Testis (tissue), 3 donors: Measurements from ENCODE around the gene ARFRP1. TPM values are rescaled to one million over a fixed set of nuclear protein-coding genes. Genes with fewer than 3 reads are reported as not detected.

ENCODE experiments used
- DNase-seq: peaks from one replicate; pipeline ENCODE4 v3.0.0-alpha.2; 2019
- H3K27ac ChIP-seq, 2 donors: fragments of 200-600 bp; sonication (generic); one replicate each; pipeline ENCODE4 v1.5.1; 2019
- H3K27me3 ChIP-seq: fragments of 200-600 bp; sonication (generic); one replicate; pipeline ENCODE4 v1.5.1; 2019
- H3K36me3 ChIP-seq: fragments of 200-600 bp; sonication (generic); one replicate; pipeline ENCODE4 v1.5.1; 2017; ENCODE audit warnings: low read depth; ENCODE audit errors: missing control alignments
- H3K4me1 ChIP-seq: fragments of 200-600 bp; sonication (generic); one replicate; pipeline ENCODE4 v1.5.1; 2019
- H3K4me3 ChIP-seq, 2 donors: fragments of 200-600 bp; sonication (generic); one replicate each; pipeline ENCODE4 v1.5.1; 2017 to 2019
- H3K9me3 ChIP-seq: fragments of 200-600 bp; sonication (generic); one replicate; pipeline ENCODE4 v1.5.1; 2017
- CTCF ChIP-seq, 3 experiments: fragments of 450-650 bp in 2 of 3; fragments of 200-600 bp in 1 of 3; sonication (generic) in 1 of 3; IDR thresholded peaks; one replicate each; pipeline ENCODE4 v1.5.1; 2016 to 2019; ENCODE audit warnings: antibody characterized with exemption in 3 of 3, mild to moderate bottlenecking in 2 of 3, moderate library complexity in 1 of 3
- POLR2A ChIP-seq: fragments of 450-650 bp; IDR thresholded peaks from one replicate; pipeline ENCODE4 v1.6.1; 2017; ENCODE audit warnings: antibody characterized with exemption, mild to moderate bottlenecking, moderate library complexity
- WGBS, 2 donors: methylation state at CpG; one replicate each; pipeline ENCODE4 v1.1.5; 2018; 5-methylcytosine and 5-hydroxymethylcytosine counted together
- intact Hi-C: fragments of 100-400 bp; cut with DNase I; formaldehyde crosslinking; loops from one replicate; pipeline ENCODE4 v1.15.1; 2023; ENCODE audit warnings: low total_unique reads
- polyA plus RNA-seq: library from polyadenylated mRNA; stranded (reverse); fragments of 350-450 nt; fragmentation: Illumina TruSeq; extraction: RNeasy Lipid Tissue Mini Kit (QIAGEN cat#74804); gene quantifications from one replicate; pipeline ENCODE4 v1.2.3, GENCODE V29; 2014; ENCODE audit warnings: low read depth, low replicate concordance; ENCODE audit not compliant: insufficient read depth
- total RNA-seq, 2 donors: library from RNA; depleted of rRNA; stranded (reverse); fragments of >200 nt; gene quantifications; one replicate each; pipeline ENCODE4 v1.2.3, GENCODE V29; 2016

Gene ARFRP1
- total and polyA plus RNA-seq, 3 donors from 2014 or later = 37.8 to 55.6 (median 55.4) TPM

- no peaks in the 10 kb centered on the region for H3K36me3 ChIP-seq
- H3K27me3 ChIP-seq = no peaks in the 10 kb centered on the region
- no peak within 1 kb of the TSS for H3K27ac ChIP-seq
- no peak within 1 kb of the TSS for H3K4me3 ChIP-seq
- WGBS, 2 donors = 69 to 70% methylated on average over 24 to 52 of the region's 52 CpGs
- H3K9me3 ChIP-seq = no peaks in the 10 kb centered on the region
- TF ChIP-seq POLR2A (no peak), CTCF (IDR thresholded peaks at IDR 0.05) (no peak)
- DNase-seq = no peak
- H3K4me1 ChIP-seq = peaks cover 19% of the 10 kb centered on the region
- intact Hi-C loops = no loop called here
These were observed 11.0 kb downstream of the ARFRP1 start, which contains the start of gene TNFRSF6B for GRCh38 chr20:63696628-63697356. TSS of gene TNFRSF6B (plus strand) at chr20:63696652. CDS start at chr20:63696768, 116 bp downstream.

- Histone ChIP-seq H3K9me3 (no peaks in the 10 kb centered on the region), H3K27ac (no peak overlapping the region)
- 59% methylated on average over 6 of the region's 6 CpGs; no CpG with 5 or more reads in 1 of the 2 donors for WGBS, 2 donors
These were observed 11.5 kb downstream of the ARFRP1 start for GRCh38 chr20:63696306-63696627.

GRCh38 chr20:63695424-63696305 lies 12.1 kb downstream of the ARFRP1 start:
- H3K36me3 ChIP-seq = no peaks in the 10 kb centered on the region

More at GRCh38 chr20:63696306-63696627, 11.5 kb downstream of the ARFRP1 start:
- Histone ChIP-seq H3K4me3 (no peak overlapping the region), H3K36me3 (no peaks in the 10 kb centered on the region), H3K4me1 (peaks cover 19% of the 10 kb centered on the region), H3K27me3 (no peaks in the 10 kb centered on the region)
- no peak for DNase-seq
- intact Hi-C loops = no loop called here
- TF ChIP-seq POLR2A (no peak), CTCF (IDR thresholded peaks at IDR 0.05) (no peak)

More at GRCh38 chr20:63695424-63696305, 12.1 kb downstream of the ARFRP1 start:
- Histone ChIP-seq H3K9me3 (no peaks in the 10 kb centered on the region), H3K4me1 (peaks cover 16% of the 10 kb centered on the region), H3K27ac (no peak overlapping the region), H3K27me3 (no peaks in the 10 kb centered on the region), H3K4me3 (no peak overlapping the region)
- WGBS, 2 donors = 76 to 80% methylated on average over 10 to 24 of the region's 25 CpGs
- intact Hi-C loops = no loop called here
- DNase-seq = no peak
- TF ChIP-seq POLR2A (no peak), CTCF (IDR thresholded peaks at IDR 0.05) (no peak)
